Measurements from ENCODE around the gene RNMT.
"Not testable (repeated sequence)": the region's sequence is repeated elsewhere in the genome, so short reads cannot be mapped to it uniquely, and the experiment has no call there.

RNMT gene
- total RNA-seq, result 91.8 to 165 (median 145) reads per million in 4 donors

- DNase-seq, result peak; percentile 87 to 95 (median 93)
Measured at GRCh38 chr18:13726232-13726971, at the start of gene RNMT, which contains the start of gene FAM210A. Gene RNMT (plus strand): TSS chr18:13726673. CDS start chr18:13731518, 4,845 bp downstream. Gene FAM210A (minus strand): TSS chr18:13726558. CDS start chr18:13682077, 44,481 bp downstream.

GRCh38 chr18:13677350-13677749 lies 49.1 kb upstream of the RNMT start:
- not testable (repeated sequence) for DNase-seq

- no peak for DNase-seq
Measured at GRCh38 chr18:13680612-13681011, 45.9 kb upstream of the RNMT start.

DNA sequence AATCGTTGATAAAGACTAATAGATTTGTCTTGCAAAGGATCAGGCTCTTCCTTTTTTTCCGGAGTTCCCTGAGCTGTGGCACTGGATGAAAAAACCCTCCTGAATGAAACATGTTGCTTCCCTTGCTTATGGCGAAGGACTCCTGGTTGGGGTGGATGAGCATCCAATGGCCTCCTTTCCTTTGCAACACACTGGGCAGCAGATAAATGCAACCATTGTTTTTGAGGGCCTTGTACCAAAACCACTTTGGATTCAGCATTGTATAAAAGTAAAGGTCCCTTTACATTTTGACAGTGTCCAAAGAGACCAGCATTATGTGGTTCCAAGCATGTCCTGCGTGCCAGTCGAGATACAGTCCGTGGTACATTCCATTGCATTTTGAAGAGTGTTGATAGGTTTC lies 44.8 kb upstream of the RNMT start:
- DNase-seq, result no peak

DNA sequence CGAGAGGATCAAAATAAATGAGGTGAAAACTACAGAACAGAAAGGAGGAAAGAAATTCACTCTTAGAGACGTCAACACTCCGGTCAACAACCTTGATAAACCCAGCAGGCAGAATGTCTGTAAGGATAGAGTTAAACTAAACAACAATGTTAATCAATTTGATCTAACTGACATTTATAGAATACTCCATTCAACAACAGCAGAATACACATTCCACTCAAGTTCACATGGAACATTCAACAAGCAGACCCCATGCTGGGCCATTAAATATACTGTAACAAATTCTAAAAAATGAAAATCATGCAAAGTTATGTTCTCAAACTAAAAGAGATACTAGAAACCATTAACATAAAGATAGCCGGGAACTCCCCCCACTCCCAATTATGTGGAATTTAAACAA lies 41.9 kb upstream of the RNMT start:
- no peak for DNase-seq

GRCh38 chr18:13688191-13689136 lies 38.0 kb upstream of the RNMT start:
- DNase-seq, result no peak

DNA sequence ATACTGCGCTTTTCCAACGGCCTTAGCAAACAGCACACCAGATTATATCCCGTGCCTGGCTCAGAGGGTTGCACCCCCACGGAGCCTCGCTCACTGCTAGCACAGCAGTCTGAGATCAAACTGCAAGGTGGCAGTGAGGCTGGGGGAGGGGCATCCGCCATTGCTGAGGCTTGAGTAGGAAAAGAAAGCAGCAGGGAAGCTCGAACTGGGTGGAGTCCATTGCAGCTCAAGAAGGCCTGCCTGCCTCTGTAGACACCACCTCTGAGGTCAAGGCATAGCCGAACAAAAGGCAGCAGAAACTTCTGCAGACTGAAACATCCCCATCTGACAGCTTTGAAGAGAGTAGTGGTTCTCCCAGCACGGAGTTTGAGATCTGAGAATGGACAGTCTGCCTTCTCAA lies 36.4 kb upstream of the RNMT start:
- DNase-seq, result not testable (repeated sequence)

DNA sequence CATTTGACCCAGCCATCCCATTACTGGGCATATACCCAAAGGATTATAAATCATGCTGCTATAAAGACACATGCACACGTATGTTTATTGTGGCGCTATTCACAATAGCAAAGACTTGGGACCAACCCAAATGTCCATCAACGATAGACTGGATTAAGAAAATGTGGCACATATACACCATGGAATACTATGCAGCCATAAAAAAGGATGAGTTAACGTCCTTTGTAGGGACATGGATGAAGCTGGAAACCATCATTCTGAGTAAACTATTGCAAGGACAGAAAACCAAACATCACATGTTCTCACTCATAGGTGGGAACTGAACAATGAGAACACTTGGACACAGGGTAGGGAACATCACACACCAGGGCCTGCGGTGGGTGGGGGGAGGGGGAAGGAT lies 31.1 kb upstream of the RNMT start:
- not testable (repeated sequence) for DNase-seq

GRCh38 chr18:13696961-13697360 lies 29.5 kb upstream of the RNMT start:
- DNase-seq, result no peak

DNA sequence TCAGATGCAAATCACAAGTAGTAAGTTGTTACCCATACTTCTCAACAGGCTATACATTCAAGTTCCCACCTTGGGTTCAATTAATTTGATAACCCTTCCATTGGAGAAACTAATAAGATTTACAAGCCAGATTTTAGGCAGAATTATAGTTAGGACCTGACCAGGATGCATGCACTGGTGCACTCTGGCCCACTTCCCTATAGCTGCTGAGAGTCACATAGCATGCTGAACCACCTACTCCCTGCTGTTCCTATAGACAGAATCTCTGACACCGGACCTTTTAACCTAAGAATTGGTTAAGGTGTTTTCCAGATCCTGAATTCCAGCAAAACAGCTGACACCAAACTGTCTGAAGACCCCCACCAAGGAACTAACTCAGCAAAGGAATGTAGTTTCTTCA lies 26.3 kb upstream of the RNMT start:
- no peak for DNase-seq

- no peak for DNase-seq
Measured at GRCh38 chr18:13703899-13704298, 22.6 kb upstream of the RNMT start.

GRCh38 chr18:13710414-13710831 lies 16.1 kb upstream of the RNMT start:
- no peak for DNase-seq

GRCh38 chr18:13712400-13713131 lies 13.9 kb upstream of the RNMT start:
- no peak for DNase-seq

GRCh38 chr18:13713455-13714055 lies 12.9 kb upstream of the RNMT start:
- DNase-seq, result no peak

DNA sequence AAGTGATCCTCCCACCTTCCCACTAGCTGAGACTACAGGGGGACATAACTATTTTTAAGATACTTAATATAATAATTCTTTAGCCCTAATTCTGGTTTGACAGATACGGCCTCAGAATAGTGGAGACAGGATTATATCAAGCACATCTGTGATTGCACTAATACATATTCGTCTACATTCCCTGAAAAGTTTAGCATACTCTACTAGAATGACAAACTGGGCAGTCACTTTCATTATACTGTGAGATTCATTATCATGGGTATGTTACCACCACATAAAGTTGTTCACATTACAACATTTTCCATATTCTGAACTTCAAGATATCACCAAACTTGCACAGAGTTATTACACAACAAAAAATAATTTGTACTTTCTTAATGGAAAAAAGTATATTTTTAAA lies 11.1 kb upstream of the RNMT start:
- no peak for DNase-seq

DNA sequence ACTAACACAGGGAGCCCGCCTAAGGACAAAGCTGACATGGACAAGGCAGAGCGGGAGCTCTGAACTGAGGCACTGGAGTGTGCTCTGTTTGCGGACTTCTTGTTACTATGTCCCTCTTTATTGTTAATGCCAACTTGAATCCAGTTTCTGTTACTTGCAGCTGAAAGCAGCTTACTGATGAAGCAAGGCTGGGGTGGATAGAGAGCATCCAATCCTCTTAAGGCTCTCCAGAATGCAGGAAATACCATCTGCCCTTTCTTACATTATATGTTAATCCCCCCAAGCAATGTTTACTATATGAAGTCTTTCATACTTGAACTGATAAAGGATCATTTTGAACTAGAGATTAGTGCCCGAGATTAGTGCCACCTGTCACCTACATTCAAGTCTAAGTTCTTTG lies 9.6 kb upstream of the RNMT start:
- no peak for DNase-seq

- DNase-seq, result no peak
Measured at GRCh38 chr18:13720123-13720522, 6.3 kb upstream of the RNMT start.

GRCh38 chr18:13720847-13721246 lies 5.6 kb upstream of the RNMT start:
- DNase-seq, result no peak

DNA sequence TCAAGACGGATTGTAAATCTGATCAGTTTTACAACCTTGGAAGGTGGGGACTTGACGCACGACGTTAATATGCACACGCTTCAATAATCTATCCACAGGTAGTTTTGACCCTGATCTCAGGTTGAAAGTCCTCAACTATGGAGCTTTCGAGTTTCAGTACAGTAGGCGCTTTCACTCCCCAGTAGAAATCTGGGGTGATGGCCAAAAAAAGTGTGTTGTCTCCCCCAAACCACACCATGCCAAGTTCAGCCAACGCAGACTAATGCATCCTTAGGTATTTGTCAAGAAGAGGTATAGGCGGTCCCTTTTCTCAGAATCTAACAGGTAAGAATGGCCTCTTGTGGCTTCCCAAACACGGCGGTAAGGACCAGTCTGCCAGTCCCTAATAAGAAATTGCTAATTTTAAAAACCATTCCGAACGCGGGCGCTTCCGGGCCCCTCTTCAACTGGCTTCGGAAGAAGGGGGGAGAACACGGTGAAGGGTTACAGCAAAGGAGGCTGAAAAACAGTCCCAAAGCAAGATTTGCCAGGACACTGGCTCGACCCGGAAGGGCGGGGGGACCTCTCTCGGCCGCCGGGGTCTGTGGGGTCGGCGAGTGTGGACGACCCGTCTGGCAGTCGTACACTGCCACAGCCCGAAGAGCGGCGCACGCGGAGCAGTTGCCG lies 774 bp upstream of the RNMT start:
- peak in 1 of 5 donors; percentile 11 for DNase-seq

GRCh38 chr18:13726972-13727331 lies 479 bp downstream of the RNMT start:
- peak in 1 of 5 donors; percentile 32 for DNase-seq

DNA sequence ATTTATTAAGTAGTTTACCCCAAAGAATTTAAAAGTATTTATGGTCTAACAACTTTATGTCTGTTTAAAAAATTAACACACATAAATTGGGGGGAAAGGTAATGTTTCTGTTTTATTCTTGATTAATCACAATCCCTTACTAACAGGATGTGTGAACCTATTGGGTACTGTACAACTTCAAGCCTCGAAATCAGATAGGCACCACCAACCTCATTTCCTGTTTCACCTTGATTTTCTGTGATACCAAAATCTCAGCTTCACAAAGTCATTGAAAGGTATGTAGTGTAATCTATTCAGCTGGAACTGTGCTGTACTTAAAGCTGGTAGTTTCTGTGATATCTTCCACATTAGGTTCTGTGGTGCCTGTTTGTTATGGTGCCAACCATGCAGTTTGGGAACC lies 4.0 kb downstream of the RNMT start:
- DNase-seq, result peak in 1 of 5 donors; percentile 9

GRCh38 chr18:13735681-13736080 lies 9.2 kb downstream of the RNMT start:
- no peak for DNase-seq

All from T-helper 1 cell (primary cell).